ELR (cell line): Measurements from ENCODE around the gene HHAT.
A peak's percentile ranks its signal among the peaks of the same experiment; 100 is the strongest.

Source experiments
- DNase-seq: peaks from one replicate; pipeline ENCODE4 v3.0.0-alpha.2; 2015; ENCODE audit warnings: low read depth

Gene HHAT

GRCh38 chr1:210553711-210554110, 225.0 kb downstream of the HHAT start:
- no peak for DNase-seq

- DNase-seq, result no peak
Measured at GRCh38 chr1:210554382-210554781, 225.7 kb downstream of the HHAT start.

GRCh38 chr1:210556475-210556874, 227.8 kb downstream of the HHAT start:
- DNase-seq, result no peak

GRCh38 chr1:210557426-210558077, 228.8 kb downstream of the HHAT start:
- DNase-seq, result no peak

DNA sequence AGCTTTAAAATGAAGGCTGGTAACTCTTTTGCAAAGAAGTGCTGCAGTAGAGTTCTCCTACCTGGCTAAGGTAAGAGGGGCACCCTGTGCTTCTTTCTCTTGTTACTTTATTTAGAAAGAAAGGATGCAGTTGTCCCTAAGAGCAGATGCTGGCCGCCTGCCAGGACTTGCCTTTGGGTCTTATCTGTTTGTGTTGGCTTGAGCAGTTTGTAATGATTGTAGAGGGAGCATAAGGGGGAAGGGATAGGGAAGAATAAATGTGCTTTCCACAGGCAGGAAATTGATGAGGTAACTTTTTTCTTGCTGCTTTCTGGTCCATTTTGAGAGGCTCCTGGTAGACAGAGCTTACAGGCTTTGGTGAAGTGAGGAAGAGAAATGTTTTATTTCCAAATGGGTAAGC, 229.6 kb downstream of the HHAT start:
- DNase-seq, result no peak

- no peak for DNase-seq
Measured at GRCh38 chr1:210565306-210565705, 236.6 kb downstream of the HHAT start.

DNA sequence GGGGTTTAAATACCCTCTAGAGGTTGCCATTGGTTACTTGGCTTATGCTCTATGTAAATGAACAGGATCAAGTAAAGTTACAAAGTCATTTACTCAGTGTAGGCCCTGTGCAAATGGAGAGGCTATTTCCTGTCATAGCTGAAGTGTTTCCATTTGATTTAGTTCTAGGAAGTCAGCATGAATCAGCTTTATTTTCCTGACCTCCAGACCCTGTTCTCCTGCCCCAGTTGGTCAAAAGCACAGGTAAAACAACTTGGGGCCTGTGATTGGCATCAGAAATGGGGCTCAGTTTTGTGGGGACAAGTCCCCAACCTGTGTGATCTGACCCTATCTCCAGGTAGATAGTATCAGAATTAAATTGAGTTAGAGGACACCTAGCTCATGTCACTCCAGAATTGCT, 239.9 kb downstream of the HHAT start:
- no peak for DNase-seq

DNA sequence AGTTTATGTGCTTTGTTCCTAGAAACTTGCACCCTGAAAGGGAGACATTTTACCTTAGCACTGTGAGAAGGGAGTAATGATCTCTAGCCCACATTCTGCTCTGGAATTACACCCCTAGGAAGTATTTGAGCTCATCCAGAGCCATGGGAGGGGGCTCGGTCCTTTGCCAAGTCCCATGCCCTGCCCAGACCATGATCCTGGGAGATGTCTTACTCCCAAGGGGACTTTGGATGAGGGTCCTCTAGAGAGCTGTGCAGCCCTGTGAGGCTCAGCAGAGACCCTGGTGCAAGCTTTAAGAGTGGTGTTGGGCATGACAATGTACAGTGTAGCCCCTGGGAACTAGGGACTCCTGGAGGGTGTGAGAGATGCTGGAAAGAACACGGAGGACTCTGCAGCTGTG, 241.4 kb downstream of the HHAT start:
- DNase-seq, result no peak

DNA sequence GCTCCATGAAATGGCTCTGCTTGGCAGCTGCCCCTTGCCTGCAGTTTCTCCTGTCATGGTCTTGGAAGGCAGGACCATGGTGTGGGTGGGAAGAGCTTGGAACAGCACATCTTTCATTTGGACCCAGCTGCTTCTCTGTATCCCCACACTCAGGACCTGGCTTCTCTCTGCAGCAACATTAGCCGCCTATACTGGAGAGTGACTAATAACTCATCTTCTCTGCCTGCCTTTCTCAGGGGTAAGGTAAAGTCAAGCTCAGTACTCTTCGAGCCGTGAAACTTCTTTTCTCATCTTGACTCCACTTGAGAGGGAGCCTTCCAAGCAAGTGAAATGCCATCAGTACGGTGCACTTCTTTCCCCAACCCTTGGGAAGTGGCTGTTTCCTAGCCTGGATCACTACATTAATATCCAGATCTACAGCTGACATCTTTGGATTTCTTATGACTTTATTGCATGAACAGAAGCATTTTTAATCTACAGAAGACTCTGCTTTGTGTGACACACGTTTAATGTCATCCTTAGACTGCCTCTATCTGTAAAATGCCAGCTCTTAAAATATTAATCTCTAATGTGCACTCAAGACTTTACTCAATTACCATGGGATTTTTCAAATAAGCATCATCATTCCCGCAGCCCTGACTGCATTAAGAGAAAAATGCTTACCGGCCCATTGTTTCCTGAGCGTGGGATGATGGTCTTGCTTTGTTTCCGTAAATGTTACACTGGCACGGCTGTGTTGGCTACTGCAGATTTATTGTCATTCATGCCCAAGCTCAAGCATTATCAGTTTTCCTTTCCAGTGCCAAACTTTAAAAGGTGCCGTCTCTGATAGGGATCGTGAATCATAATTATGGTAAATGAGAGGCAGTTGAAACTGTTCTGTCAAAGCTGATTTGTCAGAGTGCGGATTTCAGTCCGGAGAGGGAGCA, 242.9 kb downstream of the HHAT start:
- DNase-seq, result no peak

GRCh38 chr1:210573141-210573540, 244.4 kb downstream of the HHAT start:
- DNase-seq, result no peak

DNA sequence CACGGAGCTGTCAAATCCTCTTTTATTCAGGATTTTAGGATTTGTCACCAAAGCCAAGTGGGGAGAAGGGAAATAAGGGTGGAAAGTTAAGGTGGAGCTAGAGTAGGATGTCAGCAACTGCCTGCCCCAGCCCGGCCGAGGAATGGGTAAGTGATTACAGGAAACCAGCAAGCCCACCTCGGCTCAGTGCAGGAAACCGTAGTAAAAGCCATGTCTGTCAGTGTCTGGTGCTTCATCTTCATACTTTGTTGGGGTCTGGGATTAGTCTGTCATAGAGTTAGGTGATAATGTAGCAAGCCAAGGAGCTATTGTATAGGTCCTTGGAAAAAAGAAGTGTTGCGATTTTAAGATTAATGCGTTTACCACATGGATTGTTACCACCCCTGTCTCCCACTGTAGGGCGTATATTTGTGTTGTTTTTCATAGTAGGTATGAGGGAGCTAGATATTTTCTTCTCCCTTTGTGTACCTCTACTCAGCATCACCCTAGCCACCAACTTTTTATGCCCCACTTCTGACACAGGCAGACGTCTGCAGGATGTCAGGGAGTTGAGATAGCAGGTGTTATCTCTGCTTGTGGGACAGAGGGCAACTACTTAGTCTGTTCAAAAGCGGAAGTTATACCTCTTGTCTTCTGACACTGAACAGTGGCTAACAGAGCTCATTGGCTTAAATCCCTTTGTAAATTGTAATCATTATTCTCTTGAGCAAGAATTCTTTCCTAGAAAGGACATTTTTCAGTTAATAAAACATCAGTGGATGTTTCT, 253.7 kb downstream of the HHAT start:
- no peak for DNase-seq

GRCh38 chr1:210584439-210585113, 255.9 kb downstream of the HHAT start:
- peak; percentile 88 for DNase-seq

GRCh38 chr1:210586771-210587170, 258.1 kb downstream of the HHAT start:
- DNase-seq, result no peak

DNA sequence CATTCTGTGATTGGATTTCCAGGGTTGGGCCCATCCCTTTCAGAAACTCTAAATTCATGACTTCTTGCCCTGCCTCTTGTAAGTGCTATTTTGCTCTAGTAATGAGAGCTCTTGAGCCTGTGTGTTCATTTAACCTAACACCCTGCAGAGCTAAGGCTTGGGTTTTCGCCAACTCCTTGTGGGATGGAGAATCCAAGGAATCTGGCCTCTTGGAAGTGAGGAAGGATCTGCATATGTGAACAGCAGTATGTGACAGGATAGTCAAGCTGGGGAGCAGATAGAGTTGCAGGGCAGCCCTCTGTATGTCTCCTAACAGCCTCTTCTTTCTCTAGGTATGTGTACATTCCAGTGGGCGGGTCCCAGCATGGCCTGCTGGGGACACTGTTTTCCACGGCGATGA, 258.9 kb downstream of the HHAT start:
- no peak for DNase-seq

DNA sequence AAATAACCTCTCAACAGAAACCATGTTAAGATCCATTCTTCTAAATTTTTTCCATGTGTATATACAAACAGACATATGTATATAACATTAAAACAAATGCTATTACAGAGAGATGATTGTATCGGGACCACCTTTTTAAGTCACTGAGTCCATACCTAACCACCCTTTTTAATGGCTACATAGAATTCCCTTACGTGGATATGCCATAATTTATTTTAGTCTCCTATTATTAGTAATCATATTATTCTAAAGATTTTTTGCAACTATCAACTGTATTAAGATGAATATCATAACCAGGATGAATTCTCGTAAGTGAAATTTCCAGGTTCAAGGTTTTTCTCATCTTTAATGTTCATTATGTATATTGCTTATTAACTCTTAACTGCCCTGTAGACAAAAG, 259.7 kb downstream of the HHAT start:
- no peak for DNase-seq

DNA sequence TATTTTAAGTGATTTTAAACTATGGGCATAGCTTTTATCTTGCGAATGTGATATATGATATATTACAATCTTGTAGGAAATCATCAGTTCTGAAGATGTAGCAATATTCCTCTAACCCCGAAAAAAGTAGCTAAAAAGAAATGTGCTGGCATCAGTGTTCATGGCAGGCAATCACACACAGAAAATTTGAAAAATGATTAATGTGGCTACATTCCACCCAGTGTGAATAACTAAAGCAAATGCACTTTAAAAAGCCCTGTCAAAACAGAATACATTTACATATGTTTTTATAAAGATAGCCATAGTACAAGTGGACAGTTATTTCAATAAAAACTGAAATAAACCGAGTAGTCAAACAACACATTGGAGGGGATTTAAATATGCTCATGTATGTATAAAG, 260.2 kb downstream of the HHAT start:
- no peak for DNase-seq

- no peak for DNase-seq
Measured at GRCh38 chr1:210591214-210591613, 262.5 kb downstream of the HHAT start.

DNA sequence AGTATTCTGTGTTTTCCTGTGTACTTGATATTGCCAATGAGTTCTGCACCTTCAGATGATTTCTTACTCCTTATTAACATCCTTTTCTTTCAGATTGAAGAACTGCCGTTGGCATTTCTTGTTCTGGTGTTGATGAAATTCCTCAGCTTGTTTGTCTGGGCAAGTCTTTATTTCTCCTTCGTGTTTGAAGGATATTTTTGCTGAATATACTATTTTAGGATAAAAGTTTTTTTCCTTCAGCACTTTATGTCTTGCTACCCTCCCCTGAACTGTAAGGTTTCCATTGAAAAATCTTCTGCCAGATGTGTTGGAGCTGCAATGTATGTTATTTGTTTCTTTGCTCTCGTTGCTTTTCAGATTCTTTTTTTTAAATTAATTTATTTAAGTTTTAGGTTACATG, 265.9 kb downstream of the HHAT start:
- no peak for DNase-seq

GRCh38 chr1:210596641-210597040, 267.9 kb downstream of the HHAT start:
- DNase-seq, result no peak

GRCh38 chr1:210597555-210598134, 268.9 kb downstream of the HHAT start:
- peak; percentile 94 for DNase-seq

GRCh38 chr1:210598135-210598652, 269.5 kb downstream of the HHAT start:
- peak; percentile 95 for DNase-seq
